ENCODE data around the gene PFKFB1. TPM values are rescaled to one million over a fixed set of nuclear protein-coding genes. Genes with fewer than 3 reads are reported as not detected.

PFKFB1 gene
- total and polyA plus RNA-seq, 9 of the 15 experiments (the other 6 are each of a cell fraction or from before 2014, with no cell fraction given), result 0.07 to 0.24 (median 0.15) TPM; not detected in 2

DNA sequence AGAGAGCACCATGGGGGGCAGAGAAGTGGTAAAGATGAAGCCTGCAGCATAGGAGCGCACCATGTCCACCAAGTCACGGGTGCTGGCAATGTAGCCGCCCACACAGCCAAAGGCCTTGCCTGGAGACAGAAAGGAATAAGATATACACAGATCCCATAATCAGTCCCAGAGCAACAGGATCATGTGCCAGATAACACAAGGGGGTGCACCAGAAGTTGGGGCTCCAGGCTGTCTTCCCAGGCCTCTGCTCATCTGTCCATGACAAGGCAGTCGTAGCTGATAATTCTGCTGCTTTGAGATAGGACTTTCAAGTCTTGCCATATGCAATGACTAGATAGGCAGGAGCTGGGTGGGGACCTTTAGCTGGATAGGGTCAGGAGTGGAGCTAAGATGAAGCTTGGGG lies 20.9 kb upstream of the PFKFB1 start (continued):
- TF ChIP-seq, protein P1, sequence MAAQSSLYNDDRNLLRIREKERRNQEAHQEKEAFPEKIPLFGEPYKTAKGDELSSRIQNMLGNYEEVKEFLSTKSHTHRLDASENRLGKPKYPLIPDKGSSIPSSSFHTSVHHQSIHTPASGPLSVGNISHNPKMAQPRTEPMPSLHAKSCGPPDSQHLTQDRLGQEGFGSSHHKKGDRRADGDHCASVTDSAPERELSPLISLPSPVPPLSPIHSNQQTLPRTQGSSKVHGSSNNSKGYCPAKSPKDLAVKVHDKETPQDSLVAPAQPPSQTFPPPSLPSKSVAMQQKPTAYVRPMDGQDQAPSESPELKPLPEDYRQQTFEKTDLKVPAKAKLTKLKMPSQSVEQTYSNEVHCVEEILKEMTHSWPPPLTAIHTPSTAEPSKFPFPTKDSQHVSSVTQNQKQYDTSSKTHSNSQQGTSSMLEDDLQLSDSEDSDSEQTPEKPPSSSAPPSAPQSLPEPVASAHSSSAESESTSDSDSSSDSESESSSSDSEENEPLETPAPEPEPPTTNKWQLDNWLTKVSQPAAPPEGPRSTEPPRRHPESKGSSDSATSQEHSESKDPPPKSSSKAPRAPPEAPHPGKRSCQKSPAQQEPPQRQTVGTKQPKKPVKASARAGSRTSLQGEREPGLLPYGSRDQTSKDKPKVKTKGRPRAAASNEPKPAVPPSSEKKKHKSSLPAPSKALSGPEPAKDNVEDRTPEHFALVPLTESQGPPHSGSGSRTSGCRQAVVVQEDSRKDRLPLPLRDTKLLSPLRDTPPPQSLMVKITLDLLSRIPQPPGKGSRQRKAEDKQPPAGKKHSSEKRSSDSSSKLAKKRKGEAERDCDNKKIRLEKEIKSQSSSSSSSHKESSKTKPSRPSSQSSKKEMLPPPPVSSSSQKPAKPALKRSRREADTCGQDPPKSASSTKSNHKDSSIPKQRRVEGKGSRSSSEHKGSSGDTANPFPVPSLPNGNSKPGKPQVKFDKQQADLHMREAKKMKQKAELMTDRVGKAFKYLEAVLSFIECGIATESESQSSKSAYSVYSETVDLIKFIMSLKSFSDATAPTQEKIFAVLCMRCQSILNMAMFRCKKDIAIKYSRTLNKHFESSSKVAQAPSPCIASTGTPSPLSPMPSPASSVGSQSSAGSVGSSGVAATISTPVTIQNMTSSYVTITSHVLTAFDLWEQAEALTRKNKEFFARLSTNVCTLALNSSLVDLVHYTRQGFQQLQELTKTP (IDR thresholded peaks at IDR 0.05; ENCODE audit: low read depth in 1 of 2, partially characterized antibody in 2 of 2), result peak in 1 of 2 experiments; percentile 55
- TF ChIP-seq ZNF561 (CRISPR knock-in tag; conservative IDR thresholded peaks at IDR 0.05) (no peak), ZBED1 (IDR thresholded peaks at IDR 0.05) (peak; percentile 85; the same call in 1 of the 2 replicates), HDAC2 (IDR thresholded peaks at IDR 0.05) (peak; percentile 75), DACH1 (IDR thresholded peaks at IDR 0.05; ENCODE audit: partially characterized antibody) (peak; percentile 39), GATAD2B (IDR thresholded peaks at IDR 0.05; ENCODE audit: borderline replicate concordance) (peak; percentile 21; the same call in 1 of the 2 replicates), NFYB (IDR thresholded peaks at IDR 0.05; ENCODE audit: extremely low read depth, insufficient read length) (no peak), RBM15 (IDR thresholded peaks at IDR 0.05; ENCODE audit: insufficient read depth, low read length) (no peak), IRF2 (CRISPR knock-in tag; IDR thresholded peaks at IDR 0.05) (no peak), BCL6 (CRISPR knock-in tag; IDR thresholded peaks at IDR 0.05) (peak; percentile 38; the same call in 1 of the 2 replicates), DPF2 (IDR thresholded peaks at IDR 0.05) (peak; percentile 94), ZNF175 (CRISPR knock-in tag; IDR thresholded peaks at IDR 0.05; ENCODE audit: low read depth) (peak; percentile 90), NR4A1 (CRISPR knock-in tag; IDR thresholded peaks at IDR 0.05) (no peak), NR4A1 (tag; IDR thresholded peaks at IDR 0.05) (peak; percentile 75; the same call in 1 of the 2 replicates), PTTG1 (tag; IDR thresholded peaks at IDR 0.05; ENCODE audit: low read depth) (no peak), KLF13 (tag; IDR thresholded peaks at IDR 0.05; ENCODE audit: borderline replicate concordance, low read depth) (no peak), L3MBTL2 (IDR thresholded peaks at IDR 0.05) (peak; percentile 56; the same call in 1 of the 2 replicates), POLR2AphosphoS5 (IDR thresholded peaks at IDR 0.05; ENCODE audit: control insufficient read depth, insufficient read depth, low read depth, low read length) (peak; percentile 98), TRIM28 (IDR thresholded peaks at IDR 0.05) (0 out of 2 replicates have a peak, but pooled peaks have one; percentile 46), NEUROD1 (IDR thresholded peaks at IDR 0.05; ENCODE audit: borderline replicate concordance, low read depth, low read length, partially characterized antibody) (peak; percentile 47), ARID1B (IDR thresholded peaks at IDR 0.05) (peak; percentile 98), RB1 (IDR thresholded peaks at IDR 0.05; ENCODE audit: low read depth) (peak; percentile 52), HCFC1 (IDR thresholded peaks at IDR 0.05; ENCODE audit: low read depth, low read length) (no peak), BCOR (IDR thresholded peaks at IDR 0.05) (peak; percentile 75), ZKSCAN8 (CRISPR knock-in tag; IDR thresholded peaks at IDR 0.05) (peak; percentile 83)
- TF ChIP-seq, protein P2, sequence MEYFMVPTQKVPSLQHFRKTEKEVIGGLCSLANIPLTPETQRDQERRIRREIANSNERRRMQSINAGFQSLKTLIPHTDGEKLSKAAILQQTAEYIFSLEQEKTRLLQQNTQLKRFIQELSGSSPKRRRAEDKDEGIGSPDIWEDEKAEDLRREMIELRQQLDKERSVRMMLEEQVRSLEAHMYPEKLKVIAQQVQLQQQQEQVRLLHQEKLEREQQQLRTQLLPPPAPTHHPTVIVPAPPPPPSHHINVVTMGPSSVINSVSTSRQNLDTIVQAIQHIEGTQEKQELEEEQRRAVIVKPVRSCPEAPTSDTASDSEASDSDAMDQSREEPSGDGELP (CRISPR knock-in tag; IDR thresholded peaks at IDR 0.05; ENCODE audit: borderline replicate concordance), result peak; percentile 78
- TF ChIP-seq, protein P3, sequence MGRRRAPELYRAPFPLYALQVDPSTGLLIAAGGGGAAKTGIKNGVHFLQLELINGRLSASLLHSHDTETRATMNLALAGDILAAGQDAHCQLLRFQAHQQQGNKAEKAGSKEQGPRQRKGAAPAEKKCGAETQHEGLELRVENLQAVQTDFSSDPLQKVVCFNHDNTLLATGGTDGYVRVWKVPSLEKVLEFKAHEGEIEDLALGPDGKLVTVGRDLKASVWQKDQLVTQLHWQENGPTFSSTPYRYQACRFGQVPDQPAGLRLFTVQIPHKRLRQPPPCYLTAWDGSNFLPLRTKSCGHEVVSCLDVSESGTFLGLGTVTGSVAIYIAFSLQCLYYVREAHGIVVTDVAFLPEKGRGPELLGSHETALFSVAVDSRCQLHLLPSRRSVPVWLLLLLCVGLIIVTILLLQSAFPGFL (CRISPR knock-in tag; IDR thresholded peaks at IDR 0.05), result no peak

Measured in K562 (cell line).